ENCODE data around the gene CARD10. TPM values are rescaled to one million over a fixed set of nuclear protein-coding genes. Genes with fewer than 3 reads are reported as not detected.

Gene CARD10
- total and polyA plus RNA-seq, 2 of the 13 experiments (the other 11 are each of a cell fraction or from before 2014, with no cell fraction given) = 35.2 to 55.8 TPM

DNA sequence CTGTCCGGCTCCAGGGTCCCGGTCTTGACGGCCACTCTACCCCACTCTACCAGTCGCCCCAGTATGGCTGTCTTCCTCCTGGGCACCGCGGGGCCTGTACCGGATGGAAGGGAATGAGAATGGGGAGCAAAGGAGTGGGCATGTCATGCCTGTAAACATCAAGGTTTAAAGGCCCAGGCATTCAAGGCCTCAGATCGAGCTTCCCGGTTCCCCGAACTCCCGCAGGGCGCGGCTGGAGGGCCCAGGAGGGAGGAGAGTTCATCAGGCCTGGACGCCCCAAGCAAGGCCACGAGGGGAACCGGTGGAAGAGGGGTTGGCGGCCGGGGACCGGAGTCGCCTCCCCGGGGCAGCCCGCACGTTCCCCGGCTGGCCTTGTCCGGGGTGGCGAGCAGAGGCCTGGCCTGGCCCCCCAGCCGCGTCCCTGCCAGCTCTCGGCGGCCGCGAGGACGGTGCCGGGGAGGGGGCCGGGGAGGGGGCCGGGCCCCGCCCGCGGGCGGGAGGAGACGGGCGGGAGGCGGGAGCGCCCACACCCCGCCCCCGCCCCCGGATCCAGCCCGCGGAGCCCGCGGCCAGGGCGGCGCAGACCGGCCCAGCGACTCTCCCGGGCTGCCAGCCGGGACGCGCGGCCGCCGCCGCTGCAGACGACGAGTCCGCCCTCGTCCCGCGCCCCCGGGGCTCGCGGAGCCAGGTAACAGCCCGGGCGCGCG, 40.8 kb upstream of the CARD10 start, which contains the start of gene CDC42EP1 (continued):
- TF ChIP-seq ZNF576 (CRISPR knock-in tag; IDR thresholded peaks at IDR 0.05) (0 out of 2 replicates have a peak, but pooled peaks have one; percentile 41), ZNF670 (CRISPR knock-in tag; IDR thresholded peaks at IDR 0.05; ENCODE audit: borderline replicate concordance) (0 out of 2 replicates have a peak, but pooled peaks have one; percentile 21), RAD21 (CRISPR knock-in tag; IDR thresholded peaks at IDR 0.05) (no peak), MAZ (IDR thresholded peaks at IDR 0.05; ENCODE audit: borderline replicate concordance, low read depth, low read length) (peak; percentile 90), MAZ (CRISPR knock-in tag; IDR thresholded peaks at IDR 0.05; ENCODE audit: low read depth) (peak; percentile 94), ZNF205 (CRISPR knock-in tag; IDR thresholded peaks at IDR 0.05) (no peak), SRY (CRISPR knock-in tag; IDR thresholded peaks at IDR 0.05) (no peak; the same call in 1 of the 2 replicates), SKI (IDR thresholded peaks at IDR 0.05; ENCODE audit: partially characterized antibody) (no peak), YEATS4 (CRISPR knock-in tag; IDR thresholded peaks at IDR 0.05; ENCODE audit: borderline replicate concordance) (no peak), ZIK1 (CRISPR knock-in tag; IDR thresholded peaks at IDR 0.05; ENCODE audit: borderline replicate concordance, low read depth) (no peak), KDM5A (IDR thresholded peaks at IDR 0.05; ENCODE audit: borderline replicate concordance, low read length) (no peak), ZFAT (CRISPR knock-in tag; conservative IDR thresholded peaks at IDR 0.05) (no peak), TOPORS (CRISPR knock-in tag; IDR thresholded peaks at IDR 0.05) (0 out of 2 replicates have a peak, but pooled peaks have one; percentile 37), MED8 (CRISPR knock-in tag; IDR thresholded peaks at IDR 0.05; ENCODE audit: insufficient replicate concordance) (peak; percentile 45), GLMP (CRISPR knock-in tag; IDR thresholded peaks at IDR 0.05; ENCODE audit: borderline replicate concordance) (no peak), CENPT (CRISPR knock-in tag; IDR thresholded peaks at IDR 0.05; ENCODE audit: low read depth) (no peak), ZNF354B (CRISPR knock-in tag; IDR thresholded peaks at IDR 0.05) (no peak), IRX3 (CRISPR knock-in tag; IDR thresholded peaks at IDR 0.05; ENCODE audit: borderline replicate concordance, low read depth) (no peak), ZNF678 (CRISPR knock-in tag; IDR thresholded peaks at IDR 0.05) (peak; percentile 42; the same call in 1 of the 2 replicates), RBM22 (optimal IDR thresholded peaks at IDR 0.05; ENCODE audit: low read length) (peak; percentile 60), POLR2AphosphoS5 (IDR thresholded peaks at IDR 0.05; ENCODE audit: low read depth, low read length) (peak; percentile 65), ZSCAN31 (CRISPR knock-in tag; IDR thresholded peaks at IDR 0.05; ENCODE audit: low read depth) (peak; percentile 58), FOXO1 (CRISPR knock-in tag; IDR thresholded peaks at IDR 0.05) (peak; percentile 11; the same call in 1 of the 2 replicates), ZNF468 (CRISPR knock-in tag; IDR thresholded peaks at IDR 0.05) (peak; percentile 54; the same call in 1 of the 2 replicates), ZNF275 (CRISPR knock-in tag; IDR thresholded peaks at IDR 0.05; ENCODE audit: borderline replicate concordance) (0 out of 2 replicates have a peak, but pooled peaks have one; percentile 45), SP4 (CRISPR knock-in tag; IDR thresholded peaks at IDR 0.05) (peak; percentile 47; the same call in 1 of the 2 replicates)
- TF ChIP-seq, protein P1, sequence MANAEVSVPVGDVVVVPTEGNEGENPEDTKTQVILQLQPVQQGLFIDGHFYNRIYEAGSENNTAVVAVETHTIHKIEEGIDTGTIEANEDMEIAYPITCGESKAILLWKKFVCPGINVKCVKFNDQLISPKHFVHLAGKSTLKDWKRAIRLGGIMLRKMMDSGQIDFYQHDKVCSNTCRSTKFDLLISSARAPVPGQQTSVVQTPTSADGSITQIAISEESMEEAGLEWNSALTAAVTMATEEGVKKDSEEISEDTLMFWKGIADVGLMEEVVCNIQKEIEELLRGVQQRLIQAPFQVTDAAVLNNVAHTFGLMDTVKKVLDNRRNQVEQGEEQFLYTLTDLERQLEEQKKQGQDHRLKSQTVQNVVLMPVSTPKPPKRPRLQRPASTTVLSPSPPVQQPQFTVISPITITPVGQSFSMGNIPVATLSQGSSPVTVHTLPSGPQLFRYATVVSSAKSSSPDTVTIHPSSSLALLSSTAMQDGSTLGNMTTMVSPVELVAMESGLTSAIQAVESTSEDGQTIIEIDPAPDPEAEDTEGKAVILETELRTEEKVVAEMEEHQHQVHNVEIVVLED (CRISPR knock-in tag; IDR thresholded peaks at IDR 0.05; ENCODE audit: borderline replicate concordance) = no peak

Data from HepG2 (cell line).